NB4 (cell line): ENCODE measurements around the gene ZNF211.

Experiments used
- CTCF ChIP-seq: IDR thresholded peaks from one replicate; pipeline ENCODE4 v1.5.1; 2012; ENCODE audit warnings: low read depth, low read length
- MYC ChIP-seq: IDR thresholded peaks from 2 replicates; pipeline ENCODE4 v1.6.1; 2011; ENCODE audit warnings: low read depth, low read length
- POLR2A ChIP-seq: IDR thresholded peaks from 2 replicates; pipeline ENCODE4 v1.6.1; 2011; ENCODE audit warnings: mild to moderate bottlenecking; ENCODE audit not compliant: insufficient read length; ENCODE audit errors: extremely low read depth
- TF ChIP-seq, protein P1 (sequence below): IDR thresholded peaks from 2 replicates; pipeline ENCODE4 v1.6.1; 2011; ENCODE audit warnings: low read depth, low read length

DNA sequence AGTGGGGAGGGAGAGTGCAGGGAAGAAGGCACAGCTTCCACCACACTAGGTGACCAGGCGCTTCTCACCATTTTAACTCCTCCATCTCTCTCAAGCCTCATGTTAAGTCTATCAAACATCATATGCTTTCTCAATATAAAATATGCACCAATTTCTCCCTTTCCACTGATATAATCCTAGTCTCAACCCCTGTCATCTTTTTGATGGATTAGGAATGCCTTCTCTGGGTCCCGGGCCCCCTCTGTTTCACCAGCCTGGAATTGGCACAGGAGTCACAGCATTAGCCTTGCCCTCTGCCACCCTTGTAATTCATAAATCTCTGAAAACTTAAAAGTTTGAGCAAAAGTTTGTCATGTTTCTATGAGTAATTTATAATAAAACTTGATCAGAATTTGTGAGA is 35.7 kb downstream of the ZNF211 start, which contains the start of gene ZSCAN4:
- no peak for TF ChIP-seq CTCF
- no peak for TF ChIP-seq POLR2A
- TF ChIP-seq, protein P1, sequence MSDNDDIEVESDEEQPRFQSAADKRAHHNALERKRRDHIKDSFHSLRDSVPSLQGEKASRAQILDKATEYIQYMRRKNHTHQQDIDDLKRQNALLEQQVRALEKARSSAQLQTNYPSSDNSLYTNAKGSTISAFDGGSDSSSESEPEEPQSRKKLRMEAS = no peak
- no peak for TF ChIP-seq MYC
